ENCODE results near the gene CD200R1. TPM values are rescaled to one million over a fixed set of nuclear protein-coding genes. Genes with fewer than 3 reads are reported as not detected.

CD200R1 gene
- total and polyA plus RNA-seq, 8 donors: 0.25 to 19.3 (median 2.2) TPM; not detected in 2

DNA sequence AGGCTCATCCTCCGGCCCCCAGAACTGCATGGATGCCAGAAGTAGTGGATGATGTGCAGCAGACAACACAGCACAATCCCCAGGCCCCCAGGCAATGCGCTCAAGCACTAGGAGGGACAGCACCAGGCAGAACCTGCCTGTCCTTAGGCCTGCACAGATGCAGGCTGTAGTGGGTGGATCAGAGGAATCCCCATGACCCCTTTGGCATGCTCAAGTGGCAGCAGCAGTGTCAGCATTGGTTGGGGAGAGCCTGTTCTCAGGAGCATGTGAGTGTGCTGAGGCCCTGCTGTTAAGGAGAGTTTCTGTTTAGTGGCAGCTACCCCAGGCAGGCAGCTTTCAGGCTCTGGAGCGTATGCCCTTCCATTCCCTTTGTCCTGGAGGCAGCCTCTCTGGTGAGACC, 103.2 kb downstream of the CD200R1 start:
- no peak for DNase-seq
- intact Hi-C loops (cut with DNase I; ENCODE audit: low total_unique reads): no loop called here
- H3K36me3 ChIP-seq: no peaks in the 10 kb centered on the region
- no peaks in the 10 kb centered on the region for H3K4me1 ChIP-seq
- TF ChIP-seq EP300 (IDR thresholded peaks at IDR 0.05) (no peak), POLR2A (IDR thresholded peaks at IDR 0.05) (no peak), POLR2AphosphoS5 (IDR thresholded peaks at IDR 0.05) (no peak)
- TF ChIP-seq, protein P1, sequence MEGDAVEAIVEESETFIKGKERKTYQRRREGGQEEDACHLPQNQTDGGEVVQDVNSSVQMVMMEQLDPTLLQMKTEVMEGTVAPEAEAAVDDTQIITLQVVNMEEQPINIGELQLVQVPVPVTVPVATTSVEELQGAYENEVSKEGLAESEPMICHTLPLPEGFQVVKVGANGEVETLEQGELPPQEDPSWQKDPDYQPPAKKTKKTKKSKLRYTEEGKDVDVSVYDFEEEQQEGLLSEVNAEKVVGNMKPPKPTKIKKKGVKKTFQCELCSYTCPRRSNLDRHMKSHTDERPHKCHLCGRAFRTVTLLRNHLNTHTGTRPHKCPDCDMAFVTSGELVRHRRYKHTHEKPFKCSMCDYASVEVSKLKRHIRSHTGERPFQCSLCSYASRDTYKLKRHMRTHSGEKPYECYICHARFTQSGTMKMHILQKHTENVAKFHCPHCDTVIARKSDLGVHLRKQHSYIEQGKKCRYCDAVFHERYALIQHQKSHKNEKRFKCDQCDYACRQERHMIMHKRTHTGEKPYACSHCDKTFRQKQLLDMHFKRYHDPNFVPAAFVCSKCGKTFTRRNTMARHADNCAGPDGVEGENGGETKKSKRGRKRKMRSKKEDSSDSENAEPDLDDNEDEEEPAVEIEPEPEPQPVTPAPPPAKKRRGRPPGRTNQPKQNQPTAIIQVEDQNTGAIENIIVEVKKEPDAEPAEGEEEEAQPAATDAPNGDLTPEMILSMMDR (IDR thresholded peaks at IDR 0.05): no peak
- peaks cover 0 to 26% (median 13%) of the 10 kb centered on the region in 4 donors for H3K9me3 ChIP-seq
- H3K27ac ChIP-seq: no peak overlapping the region
- H3K4me3 ChIP-seq: no peak overlapping the region
- H3K27me3 ChIP-seq: no peaks in the 10 kb centered on the region
- 80 to 98% (median 90%) methylated on average over 3 of the region's 3 CpGs for WGBS, 5 donors

Other genes with a start within 250 kb of the CD200R1 start
- not detected for gene CD200R1L, start 128.2 kb downstream of the CD200R1 start, total RNA-seq
- not detected for gene CD200R1L, start 128.2 kb downstream of the CD200R1 start, polyA plus RNA-seq
- 10 to 100 TPM in 3 of 5 donors, 1 to 10 TPM in 1, not detected in 1; 8.7 to 19.8 (median 11.9) TPM for gene GTPBP8, start 15.9 kb upstream of the CD200R1 start, total RNA-seq
- 10 to 100 TPM in 2 of 3 donors, 1 to 10 TPM in 1; 7.5 to 16.0 (median 13.0) TPM for gene GTPBP8, start 15.9 kb upstream of the CD200R1 start, polyA plus RNA-seq
- 10 to 100 TPM in 4 of 5 donors, 1 to 10 TPM in 1; 9.8 to 51.3 (median 32.2) TPM for gene BOC, start 236.5 kb upstream of the CD200R1 start, total RNA-seq
- 10 to 100 TPM in 1 of 3 donors, 1 to 10 TPM in 2; 5.2 to 17.5 (median 8.8) TPM for gene BOC, start 236.5 kb upstream of the CD200R1 start, polyA plus RNA-seq